ENCODE results near the gene PCDHGA1. TPM values are rescaled to one million over a fixed set of nuclear protein-coding genes. Genes with fewer than 3 reads are reported as not detected.

Gene PCDHGA1
- total and polyA plus RNA-seq, 10 donors, result 0.04 to 0.52 (median 0.25) TPM; not detected in 1

GRCh38 chr5:141533897-141534296, 203.6 kb downstream of the PCDHGA1 start:
- TF ChIP-seq POLR2A (IDR thresholded peaks at IDR 0.05) (no peak), CTCF (IDR thresholded peaks at IDR 0.05 in 8 of 11, conservative IDR thresholded peaks at IDR 0.05 in 3 of 11) (no peak)
- no peak overlapping the region for H3K4me3 ChIP-seq
- no peak overlapping the region for H3K27ac ChIP-seq
- no peaks in the 10 kb centered on the region for H3K9me3 ChIP-seq
- H3K36me3 ChIP-seq, result peaks cover 0 to 92% (median 31%) of the 10 kb centered on the region in 6 donors
- no peak for DNase-seq
- H3K4me1 ChIP-seq, result peaks cover 0 to 19% (median 11%) of the 10 kb centered on the region in 6 donors
- intact Hi-C loops (cut with DNase I; ENCODE audit: low total_unique reads), result no loop called here
- WGBS, 5 donors, result 96 to 100% (median 97%) methylated on average over 1 of the region's 1 CpG
- H3K27me3 ChIP-seq (replicated peaks in 1 of 7), result no peaks in the 10 kb centered on the region

- intact Hi-C loops (cut with DNase I; ENCODE audit: low total_unique reads), result no loop called here
These were observed 204.3 kb downstream of the PCDHGA1 start for GRCh38 chr5:141534492-141535213.

GRCh38 chr5:141543053-141543452, 212.7 kb downstream of the PCDHGA1 start:
- no peaks in the 10 kb centered on the region for H3K4me1 ChIP-seq
- intact Hi-C loops (cut with DNase I; ENCODE audit: low total_unique reads), result no loop called here
- no peak overlapping the region for H3K27ac ChIP-seq
- H3K36me3 ChIP-seq, result peaks cover 0 to 99% (median 32%) of the 10 kb centered on the region in 6 donors
- no peak for DNase-seq
- H3K4me3 ChIP-seq, result no peak overlapping the region
- no peaks in the 10 kb centered on the region for H3K27me3 ChIP-seq (replicated peaks in 1 of 7)
- TF ChIP-seq CTCF (IDR thresholded peaks at IDR 0.05 in 8 of 11, conservative IDR thresholded peaks at IDR 0.05 in 3 of 11), result no peak
- TF ChIP-seq POLR2A (IDR thresholded peaks at IDR 0.05), result no peak
- no peak for TF ChIP-seq POLR2AphosphoS5 (IDR thresholded peaks at IDR 0.05)
- 83 to 97% (median 94%) methylated on average over 2 of the region's 2 CpGs for WGBS, 5 donors
- H3K9me3 ChIP-seq, result peaks cover 8 to 24% (median 22%) of the 10 kb centered on the region in 8 donors

More at GRCh38 chr5:141534492-141535213, 204.3 kb downstream of the PCDHGA1 start:
- H3K4me3 ChIP-seq, result no peak overlapping the region
- WGBS, 5 donors, result 95 to 97% (median 96%) methylated on average over 4 of the region's 4 CpGs
- H3K36me3 ChIP-seq, result peaks cover 0 to 92% (median 25%) of the 10 kb centered on the region in 6 donors
- H3K4me1 ChIP-seq, result peaks cover 0 to 11% (median 10%) of the 10 kb centered on the region in 6 donors
- H3K9me3 ChIP-seq, result no peaks in the 10 kb centered on the region
- no peak overlapping the region for H3K27ac ChIP-seq
- no peaks in the 10 kb centered on the region for H3K27me3 ChIP-seq (replicated peaks in 1 of 7)
- DNase-seq, result no peak
- TF ChIP-seq POLR2A (IDR thresholded peaks at IDR 0.05) (no peak), POLR2AphosphoS5 (IDR thresholded peaks at IDR 0.05) (no peak), CTCF (IDR thresholded peaks at IDR 0.05 in 8 of 11, conservative IDR thresholded peaks at IDR 0.05 in 3 of 11) (no peak)

- TF ChIP-seq POLR2A (IDR thresholded peaks at IDR 0.05) (no peak), CTCF (IDR thresholded peaks at IDR 0.05 in 8 of 11, conservative IDR thresholded peaks at IDR 0.05 in 3 of 11) (no peak), POLR2AphosphoS5 (IDR thresholded peaks at IDR 0.05) (no peak)
- WGBS, 5 donors, result 93 to 100% (median 97%) methylated on average over 1 of the region's 1 CpG
- H3K27me3 ChIP-seq (replicated peaks in 1 of 7), result no peaks in the 10 kb centered on the region
- H3K4me1 ChIP-seq, result no peaks in the 10 kb centered on the region
- no peak overlapping the region for H3K4me3 ChIP-seq
- DNase-seq, result no peak
- no peak overlapping the region for H3K27ac ChIP-seq
- peaks cover 0 to 90% (median 36%) of the 10 kb centered on the region in 6 donors for H3K36me3 ChIP-seq
- H3K9me3 ChIP-seq, result peaks cover 9 to 39% (median 30%) of the 10 kb centered on the region in 8 donors
- intact Hi-C loops (cut with DNase I; ENCODE audit: low total_unique reads), result no loop called here
These were observed 217.2 kb downstream of the PCDHGA1 start for GRCh38 chr5:141547488-141547887.

Measured in spleen (tissue), 11 donors.